GM04504 (cell line): ENCODE measurements around the gene CAMK1D.
A peak's percentile ranks its signal among the peaks of the same experiment; 100 is the strongest.
"Not testable (repeated sequence)": the region's sequence is repeated elsewhere in the genome, so short reads cannot be mapped to it uniquely, and the experiment has no call there.

Experiments used
- DNase-seq: peaks from one replicate; pipeline ENCODE4 v3.0.0-alpha.2; 2012; ENCODE audit warnings: low read depth

Gene CAMK1D

DNA sequence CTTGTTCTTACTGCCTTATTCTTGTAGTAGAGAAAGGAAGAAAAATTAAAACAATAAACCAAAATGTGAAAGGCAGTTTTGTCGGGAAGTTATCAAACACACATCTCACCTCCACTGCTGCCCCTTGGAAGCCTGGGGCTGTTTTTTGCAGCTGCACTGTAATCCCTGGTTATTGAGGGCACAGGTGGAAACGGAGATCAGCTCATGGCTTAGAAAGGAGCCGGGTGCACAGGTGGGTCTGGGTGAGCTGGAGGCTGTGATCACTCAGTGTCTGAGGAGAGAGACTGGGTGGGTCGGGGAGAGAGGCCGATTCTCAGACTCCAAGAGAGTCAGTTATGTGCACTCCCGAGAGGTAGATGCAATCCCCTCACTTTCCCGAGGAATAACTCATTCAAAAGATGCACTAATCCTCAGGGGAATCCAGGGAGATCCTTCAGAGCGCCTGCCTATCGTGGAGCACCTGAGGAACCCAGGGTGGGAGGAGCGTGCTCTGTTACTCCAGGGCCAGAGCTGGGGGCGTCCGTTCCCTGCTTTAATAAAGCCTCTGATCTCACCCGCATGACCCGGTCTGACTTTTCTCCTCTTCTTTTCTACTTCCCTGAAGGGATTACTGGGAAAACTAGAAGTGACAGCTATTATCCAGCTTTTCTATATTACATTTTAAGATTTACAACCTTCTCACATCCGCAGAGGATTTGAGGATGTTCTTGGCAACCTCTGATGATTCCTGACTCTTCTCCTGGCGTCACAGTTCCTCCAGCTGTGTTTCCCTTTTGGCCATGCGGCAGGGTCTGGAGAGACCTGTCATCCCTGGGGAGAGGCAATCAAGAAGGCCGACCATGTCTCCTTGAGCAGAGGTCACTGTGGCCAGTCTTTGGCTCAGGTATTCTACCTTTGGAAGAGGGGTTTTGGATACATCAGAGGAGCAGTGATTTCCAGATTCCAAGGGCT, 82.1 kb downstream of the CAMK1D start:
- DNase-seq = no peak

DNA sequence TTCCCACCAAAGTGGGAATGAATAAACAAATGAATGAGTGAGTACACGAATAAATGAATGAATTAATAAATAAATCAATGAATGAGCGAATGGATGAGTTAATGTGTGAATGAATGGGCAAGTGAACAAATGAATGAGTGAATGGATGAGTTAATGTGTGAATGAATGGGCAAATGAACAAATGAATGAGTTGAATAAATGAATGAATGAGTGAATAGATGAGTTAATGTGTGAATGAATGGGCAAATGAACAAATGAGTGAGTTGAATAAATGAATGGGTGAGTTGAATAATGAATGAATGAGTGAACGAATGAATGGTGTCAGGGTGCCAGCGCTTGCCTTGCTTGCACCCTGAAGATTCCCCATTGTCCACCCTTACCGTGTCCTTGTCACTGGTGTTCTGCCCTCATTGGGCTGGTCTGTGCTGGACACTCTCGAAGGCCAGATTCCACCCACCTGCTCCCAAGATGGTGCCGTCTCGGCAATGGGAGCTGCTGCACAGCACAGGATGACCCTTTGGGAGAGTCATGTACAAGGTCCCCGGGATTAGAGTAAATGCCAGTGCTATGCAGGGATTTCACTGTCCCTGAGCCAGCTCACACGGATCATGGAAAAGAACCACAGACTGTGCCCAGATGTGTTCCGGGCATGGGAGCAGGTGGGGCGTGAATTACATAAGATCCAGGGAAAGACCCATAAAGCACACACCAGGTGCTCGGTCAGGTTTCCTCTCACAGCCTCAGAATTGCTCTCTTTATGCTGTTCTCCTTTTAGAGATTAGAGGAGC, 83.2 kb downstream of the CAMK1D start:
- DNase-seq = no peak

DNA sequence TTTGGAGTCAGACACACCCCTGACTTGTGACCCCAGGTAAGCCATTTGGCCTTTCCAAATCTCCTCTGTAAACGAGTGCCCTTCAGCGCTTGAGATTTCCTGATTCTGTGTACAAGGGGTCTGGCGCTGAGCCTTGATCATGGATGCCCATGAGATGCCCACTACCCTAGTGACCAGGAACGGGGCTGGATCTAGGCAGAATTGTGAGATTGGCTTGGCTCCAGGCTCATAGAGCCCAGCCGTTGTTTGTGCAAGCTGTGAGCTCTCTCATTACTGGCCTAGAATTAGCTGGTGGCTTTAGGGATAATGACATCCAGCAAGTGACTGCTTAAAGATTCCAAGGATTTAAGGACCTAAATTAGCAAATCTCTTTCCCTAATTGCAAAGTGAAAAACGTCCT, 84.9 kb downstream of the CAMK1D start:
- DNase-seq = no peak

DNA sequence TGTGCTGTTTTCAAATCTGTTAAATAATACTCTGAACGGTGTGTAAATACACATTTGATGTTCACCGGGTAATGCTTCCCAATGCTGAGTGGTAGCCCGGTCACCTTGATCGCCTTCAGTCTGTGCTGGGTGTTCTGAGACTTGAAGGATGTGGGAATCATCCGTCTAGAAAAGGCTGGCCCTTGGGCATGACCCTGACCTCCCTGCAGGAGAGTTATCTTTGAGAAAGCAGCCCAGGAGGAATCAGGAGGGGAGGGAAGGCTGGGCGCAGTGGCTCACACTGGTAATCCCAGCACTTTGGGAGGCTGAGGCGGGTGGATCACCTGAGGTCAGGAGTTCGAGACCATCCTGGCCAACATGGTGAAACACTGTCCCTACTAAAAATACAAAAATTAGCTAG, 85.3 kb downstream of the CAMK1D start:
- not testable (repeated sequence) for DNase-seq

DNA sequence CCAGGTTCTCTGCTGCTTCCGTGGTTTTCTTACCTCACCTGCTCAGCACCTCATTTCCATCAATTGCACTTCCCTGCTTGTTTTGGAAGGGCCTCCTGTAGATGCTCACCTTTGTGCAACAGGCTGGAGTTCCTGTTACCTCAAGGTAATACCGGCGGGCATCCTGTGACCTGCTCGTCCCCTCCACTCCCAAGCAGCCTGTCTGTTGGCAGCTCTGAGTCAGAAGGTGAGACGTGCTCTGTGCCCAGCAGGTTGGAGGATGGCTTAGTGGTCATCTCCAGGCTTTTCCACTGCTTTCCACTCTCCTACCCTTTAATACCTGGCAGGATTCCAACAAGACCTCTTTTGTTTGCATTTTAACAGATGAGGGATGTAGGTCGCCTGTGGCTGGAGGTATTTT, 86.0 kb downstream of the CAMK1D start:
- DNase-seq = no peak

DNA sequence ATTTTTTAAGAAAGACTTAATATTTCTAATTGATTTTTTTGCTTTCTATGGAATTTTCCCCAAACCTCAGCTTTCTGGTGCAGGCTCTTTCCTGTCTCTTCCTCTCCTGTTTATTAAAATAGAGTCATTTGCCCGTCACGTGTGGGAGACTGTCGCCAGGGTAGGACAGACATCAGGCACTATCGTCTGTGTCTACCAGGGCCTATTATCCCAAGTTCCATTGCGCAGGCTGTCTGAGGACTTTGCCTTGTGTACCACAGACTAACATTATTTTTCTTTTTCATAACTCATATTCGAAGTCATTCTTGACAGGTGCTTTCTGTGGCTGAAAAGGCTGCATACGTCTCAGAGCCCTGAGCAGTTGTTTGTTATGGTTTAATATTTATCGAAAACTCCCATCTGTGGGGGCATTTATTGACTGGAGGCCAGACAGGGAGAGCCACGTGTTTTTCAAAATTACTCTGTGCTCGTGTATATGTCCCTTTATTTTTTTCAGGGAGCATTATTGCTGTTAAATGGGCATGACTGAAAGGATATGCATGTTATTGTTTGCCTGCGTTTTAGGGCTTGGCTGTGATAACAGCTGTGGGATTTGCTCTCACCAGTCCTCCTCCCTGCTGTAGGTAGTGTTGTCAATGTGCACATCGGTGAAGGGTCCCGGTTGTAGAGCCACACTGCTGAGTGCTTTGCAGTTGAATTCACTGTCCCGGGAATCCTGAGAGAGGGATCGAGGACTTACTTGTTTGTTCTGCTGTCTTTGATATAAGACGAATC, 89.8 kb downstream of the CAMK1D start:
- DNase-seq = no peak

DNA sequence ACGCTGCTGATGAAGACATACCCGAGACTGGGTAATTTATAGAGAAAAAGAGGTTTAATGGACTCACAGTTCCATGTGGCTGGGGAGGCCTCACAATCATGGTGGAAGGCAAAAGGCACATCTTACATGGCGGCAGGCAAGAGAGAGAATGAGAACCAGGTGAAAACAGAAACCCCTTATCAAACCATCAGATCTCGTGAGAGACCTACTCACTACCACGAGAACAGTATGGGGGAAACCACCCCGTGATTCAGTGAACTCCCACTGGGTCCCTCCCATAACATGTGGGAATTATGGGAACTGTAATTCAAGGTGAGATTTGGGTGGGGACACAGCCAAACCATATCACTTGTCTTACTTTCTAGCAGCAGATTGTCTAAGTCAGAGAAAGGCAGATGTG, 90.4 kb downstream of the CAMK1D start:
- not testable (repeated sequence) for DNase-seq

DNA sequence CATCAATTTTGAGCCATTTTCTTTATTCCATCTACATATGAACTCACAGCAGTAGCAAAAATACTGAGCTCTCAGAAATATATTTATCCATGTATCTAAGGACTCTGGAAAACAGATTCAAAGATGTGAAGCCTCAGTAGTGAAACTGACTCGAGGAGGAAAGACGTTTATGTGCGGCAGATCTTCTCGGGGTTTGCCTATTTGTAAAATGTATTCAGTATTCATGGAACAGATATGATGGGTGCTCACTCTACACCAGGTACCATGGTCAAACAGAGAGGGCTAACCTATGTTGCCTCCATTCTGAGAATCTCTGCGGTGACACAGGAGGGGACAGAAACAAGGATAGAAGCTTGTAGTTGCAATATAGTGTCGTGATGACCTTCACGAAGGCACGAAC, 93.7 kb downstream of the CAMK1D start:
- no peak for DNase-seq

DNA sequence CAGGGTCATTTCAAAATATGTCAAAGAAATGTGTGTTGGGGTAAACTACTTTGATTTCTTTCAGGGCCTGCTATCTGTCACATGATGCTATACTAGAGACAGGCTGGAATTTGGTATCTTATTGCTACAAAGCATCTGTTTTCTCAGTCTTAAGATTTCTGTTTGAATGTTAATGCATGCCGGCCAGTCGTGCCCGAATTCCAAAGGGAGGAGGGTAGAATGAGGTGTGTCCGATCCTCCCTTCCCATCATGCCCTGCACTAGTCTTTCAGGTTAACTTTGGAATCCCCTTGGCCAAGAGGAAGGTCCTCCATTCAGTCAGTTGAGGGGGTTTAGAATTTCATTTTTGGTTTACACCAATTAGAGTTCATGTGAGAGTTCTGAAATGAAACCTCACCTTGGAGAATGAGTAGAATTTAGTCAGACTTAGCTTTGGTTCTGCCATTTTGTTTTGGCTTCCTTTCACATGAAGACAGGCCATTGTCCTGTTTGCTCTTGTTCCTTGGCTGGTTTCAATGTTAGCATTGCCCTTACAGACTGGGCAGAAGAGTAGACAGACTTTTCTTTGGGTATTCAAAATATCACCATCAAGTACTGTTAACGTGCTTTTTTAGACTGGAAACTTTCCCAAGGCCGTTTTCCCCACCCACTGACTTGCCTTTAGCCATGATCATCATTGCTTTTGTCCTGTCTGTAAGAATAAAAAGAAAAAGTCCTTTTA, 95.8 kb downstream of the CAMK1D start:
- DNase-seq = no peak

DNA sequence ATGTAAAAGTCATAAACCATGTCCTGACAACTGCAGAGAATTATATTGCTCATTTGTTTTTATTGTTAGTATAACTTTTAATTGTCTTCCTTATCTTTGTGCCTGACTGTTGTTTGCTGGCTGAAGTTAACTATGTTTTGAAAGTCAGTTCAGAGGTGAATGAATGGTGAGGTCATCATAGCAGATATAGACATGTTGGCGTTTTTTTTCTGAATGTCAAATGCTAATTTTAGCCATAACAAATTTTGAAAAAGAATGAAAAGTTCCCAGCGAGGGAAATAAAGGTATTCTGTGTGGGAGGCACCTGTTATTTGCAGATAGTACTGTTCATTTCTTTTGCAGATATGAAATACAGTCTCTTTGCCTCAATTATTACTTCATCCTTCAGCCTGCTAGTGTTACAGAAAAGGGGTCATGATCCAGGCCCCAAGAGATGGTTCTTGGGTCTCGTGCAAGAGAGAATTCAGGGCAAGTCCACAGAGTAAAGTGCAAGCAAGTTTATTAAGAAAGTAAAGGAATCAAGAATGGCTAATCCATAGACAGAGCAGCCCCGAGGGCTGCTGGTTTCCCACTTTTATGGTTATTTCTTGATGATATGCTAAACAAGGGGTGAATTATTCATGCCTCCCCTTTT, 96.5 kb downstream of the CAMK1D start:
- DNase-seq = no peak

DNA sequence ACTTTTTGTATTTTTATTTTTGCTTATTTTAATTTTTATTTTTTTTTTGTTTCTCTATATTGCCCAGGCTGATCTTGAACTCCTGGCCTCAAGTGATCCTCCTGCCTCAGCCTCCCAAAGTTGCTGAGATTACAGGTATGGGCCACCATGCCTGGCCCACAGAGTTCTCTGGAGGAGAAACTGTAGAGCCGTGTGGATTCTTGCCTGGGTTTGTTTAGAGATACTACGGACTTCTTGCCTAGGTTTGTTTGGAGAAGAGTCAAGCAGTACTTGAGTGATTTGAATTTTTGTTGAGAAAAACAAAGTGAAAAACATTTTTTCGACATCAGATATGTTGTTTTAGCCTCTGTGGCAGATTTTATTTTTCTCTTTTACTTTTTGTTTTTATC, 99.0 kb downstream of the CAMK1D start:
- no peak for DNase-seq

DNA sequence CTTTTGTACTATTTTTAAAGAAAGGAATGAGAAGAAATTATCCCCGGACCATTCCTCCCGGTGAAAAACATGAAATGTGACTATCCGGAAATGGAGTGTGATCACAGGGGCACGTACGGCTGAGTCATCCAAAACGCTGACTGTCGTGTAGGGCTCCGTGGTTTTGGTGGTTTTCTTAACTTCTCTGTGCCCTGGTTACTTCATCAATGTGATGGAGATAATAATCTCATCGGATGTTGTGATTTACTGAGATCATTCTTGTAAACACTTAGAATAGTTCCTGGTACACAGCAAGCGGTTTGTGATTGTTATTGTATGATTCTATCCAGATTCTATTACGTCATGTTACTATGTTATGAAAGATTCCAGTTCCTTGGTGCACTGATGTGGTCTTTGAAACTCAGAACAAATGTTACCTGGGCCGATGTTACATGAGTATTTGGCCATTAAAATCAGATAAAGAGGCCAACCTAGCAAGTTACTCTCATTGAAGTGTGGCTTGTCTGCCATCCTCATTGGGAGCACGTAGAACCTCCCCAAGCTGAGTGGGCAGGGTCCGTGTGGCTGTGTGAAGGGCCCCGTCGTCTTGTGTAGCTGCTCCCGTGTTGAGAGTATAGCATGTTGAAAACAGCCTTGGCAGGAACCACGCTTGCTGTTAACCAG, 99.5 kb downstream of the CAMK1D start:
- DNase-seq = peak; percentile 33

DNA sequence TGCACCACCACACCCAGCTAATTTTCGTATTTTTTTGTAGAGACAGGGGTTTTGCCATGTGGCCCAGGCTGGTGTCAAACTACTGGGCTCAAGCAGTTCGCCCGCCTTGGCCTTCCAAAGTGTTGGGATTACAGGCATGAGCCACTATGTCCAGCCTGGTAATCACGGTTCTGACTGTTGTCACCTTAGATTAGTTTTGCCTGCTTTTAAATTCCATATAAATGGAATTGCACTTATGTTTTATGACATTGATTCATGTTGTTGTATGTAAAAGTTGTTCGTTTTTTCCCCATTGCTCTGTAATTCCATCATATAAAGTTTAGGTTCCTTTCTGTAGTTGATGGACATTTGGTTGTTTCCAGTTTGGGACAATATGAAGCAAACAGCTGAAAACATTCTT, 106.0 kb downstream of the CAMK1D start:
- no peak for DNase-seq

DNA sequence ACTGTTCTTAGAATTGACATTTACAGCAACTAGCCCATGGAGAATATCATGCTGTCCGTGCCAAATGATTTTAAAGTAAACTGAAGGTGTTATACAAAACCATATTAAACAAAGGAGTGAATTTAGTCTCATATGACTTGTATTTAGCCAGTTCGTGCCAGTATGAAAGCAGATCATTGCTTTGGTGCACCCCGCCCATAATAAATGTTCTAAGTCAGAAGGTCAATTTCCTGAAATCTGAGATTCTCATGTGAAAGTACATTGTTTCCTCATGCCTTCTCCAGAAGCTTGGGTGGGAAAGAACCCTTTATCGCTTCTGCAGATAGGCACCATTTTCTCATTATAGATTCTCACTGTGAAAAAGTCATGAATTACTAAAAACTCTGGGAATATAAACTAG, 106.4 kb downstream of the CAMK1D start:
- DNase-seq = no peak

DNA sequence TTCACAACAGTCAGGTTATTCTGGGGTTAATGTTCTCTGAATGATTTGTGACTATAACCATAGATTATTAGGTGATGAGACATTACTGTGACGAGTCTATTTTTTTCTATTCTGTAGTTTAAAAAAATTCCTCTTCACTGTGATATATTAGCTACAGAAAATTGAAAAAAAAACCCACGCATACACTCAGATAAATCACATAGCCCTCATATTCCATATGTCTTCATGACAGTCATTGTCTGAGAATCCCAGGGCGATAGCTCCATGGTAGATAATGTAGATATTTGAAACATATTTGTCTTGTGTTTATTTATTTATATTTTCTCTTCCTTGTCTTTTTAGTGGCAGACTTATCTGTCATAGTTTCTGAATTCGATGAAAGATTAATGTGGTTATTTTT, 110.0 kb downstream of the CAMK1D start:
- DNase-seq = no peak

DNA sequence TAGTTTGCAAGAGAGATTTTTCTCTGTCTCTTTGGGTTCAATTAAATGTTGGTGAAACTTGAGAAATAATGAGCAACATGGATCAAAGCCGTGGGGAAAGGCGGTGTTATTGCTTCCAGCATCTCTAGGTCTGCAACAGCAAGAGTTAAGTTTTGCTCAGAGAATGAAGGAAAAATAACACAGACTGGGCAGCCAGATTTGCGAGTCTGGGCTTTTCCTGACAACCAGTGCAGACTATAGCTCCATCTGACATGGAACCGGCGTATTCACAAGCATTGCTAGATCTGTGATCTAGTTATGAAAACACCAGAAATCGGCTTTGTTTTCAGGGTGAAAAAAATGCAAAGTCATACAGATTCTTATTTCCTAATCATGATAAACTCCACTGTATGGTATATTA, 110.4 kb downstream of the CAMK1D start:
- DNase-seq = no peak

DNA sequence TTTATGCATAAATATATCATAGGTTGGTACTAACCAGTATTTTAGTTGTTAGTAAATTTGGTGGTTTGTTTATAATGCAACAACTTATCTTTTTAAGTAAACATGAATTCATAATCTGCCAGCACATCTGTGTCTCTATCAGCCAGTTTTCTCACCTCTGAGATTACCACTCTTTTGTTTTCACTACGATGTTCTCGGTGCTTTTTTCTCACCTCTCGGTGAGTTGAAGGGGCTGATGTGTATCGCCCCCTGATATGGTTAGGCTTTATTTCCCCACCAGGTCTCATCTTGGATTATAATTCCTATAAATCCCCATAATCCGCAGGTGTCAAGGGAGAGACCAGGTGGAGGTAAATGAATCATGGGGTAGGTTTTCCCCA, 114.1 kb downstream of the CAMK1D start:
- no peak for DNase-seq

DNA sequence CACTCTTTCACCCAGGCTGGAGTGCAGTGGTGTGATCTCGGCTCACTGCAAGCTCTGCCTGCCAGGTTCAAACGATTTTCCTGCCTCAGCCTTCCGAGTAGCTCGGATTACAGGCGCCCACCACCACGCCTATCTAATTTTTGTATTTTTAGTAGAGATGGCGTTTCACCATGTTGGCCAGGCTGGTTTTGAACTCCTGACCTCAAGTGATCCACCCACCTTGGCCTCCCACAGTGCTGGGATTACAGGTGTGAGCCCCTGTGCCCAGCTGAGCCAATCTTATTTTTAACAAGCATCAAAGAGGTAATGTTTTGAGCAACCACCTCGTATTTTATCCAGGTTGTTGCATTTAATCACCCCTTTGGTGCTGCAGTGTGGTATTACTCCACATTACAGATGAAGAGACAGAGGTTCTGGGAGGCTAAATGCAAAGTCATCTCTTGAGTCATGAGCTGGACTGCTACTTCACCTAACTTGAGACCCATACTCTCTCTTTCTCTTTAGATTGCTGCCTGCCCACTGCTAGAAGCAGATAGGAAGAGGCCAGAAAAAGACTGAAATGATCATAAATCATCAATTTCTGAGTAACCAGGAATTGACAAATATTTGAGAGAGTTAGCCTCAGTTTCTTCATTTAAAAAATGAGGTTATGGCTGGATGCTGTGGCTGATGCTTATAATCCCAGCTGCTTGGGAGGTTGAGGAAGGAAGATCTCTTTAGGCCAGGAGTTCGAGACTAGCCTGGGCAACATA, 116.2 kb downstream of the CAMK1D start:
- no peak for DNase-seq

DNA sequence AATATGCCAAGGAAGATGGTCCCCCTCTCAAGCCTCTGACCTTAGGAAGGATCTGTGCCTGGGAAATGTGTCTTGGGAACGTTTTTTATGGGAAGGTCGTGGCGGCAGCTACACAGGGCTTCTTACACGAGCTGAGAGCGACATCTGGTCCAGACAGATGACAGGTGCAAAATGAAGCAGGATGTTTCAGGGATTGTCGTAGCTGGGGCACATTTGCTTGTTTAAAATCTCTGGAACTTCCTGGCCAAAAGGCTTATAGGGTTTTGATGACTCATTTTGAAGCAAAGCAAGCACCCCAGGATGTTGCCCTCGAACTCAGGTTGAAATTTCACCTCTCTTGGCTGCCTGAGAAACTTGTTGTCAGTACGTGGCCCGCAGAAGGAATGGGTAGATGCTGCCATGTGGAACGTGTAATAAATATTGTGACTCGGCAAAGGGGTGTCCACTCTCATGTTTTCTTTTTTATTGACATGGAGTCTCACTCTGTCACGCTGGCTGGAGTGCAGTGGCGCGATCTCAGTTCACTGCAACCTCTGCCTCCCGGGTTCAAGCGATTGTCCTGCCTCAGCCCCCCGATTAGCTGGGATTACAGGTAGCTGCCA, 117.5 kb downstream of the CAMK1D start:
- DNase-seq = no peak

DNA sequence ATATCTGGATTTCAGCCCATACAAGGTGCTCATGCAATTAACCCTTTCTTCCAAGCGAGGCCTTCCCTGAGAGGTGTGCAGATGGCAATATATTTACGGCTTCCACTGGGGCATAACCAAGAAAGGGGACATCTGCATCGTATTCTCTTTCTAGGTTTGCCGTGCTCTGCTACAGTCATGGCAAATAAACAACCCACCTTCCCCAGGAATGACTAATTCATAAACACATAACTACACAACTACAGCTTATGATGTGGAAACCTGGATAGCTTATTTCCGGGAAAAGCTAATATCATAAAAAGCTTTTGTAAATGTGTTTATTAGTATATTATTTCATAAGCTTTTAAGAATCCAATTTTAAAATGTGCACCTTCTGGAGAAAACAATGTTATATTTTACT, 120.0 kb downstream of the CAMK1D start:
- DNase-seq = no peak
